SK-N-SH (cell line): Measurements from ENCODE around the gene RCOR2. TPM values are rescaled to one million over a fixed set of nuclear protein-coding genes. Genes with fewer than 3 reads are reported as not detected.
A peak's percentile ranks its signal among the peaks of the same experiment; 100 is the strongest.

Source experiments
- CTCF ChIA-PET: fragments of 300-600, 350-600 bp; formaldehyde crosslinking; extraction: SDS; loops from one replicate; lab custom pipeline; 2021; lab: Yijun Ruan, JAX
- POLR2A ChIA-PET: fragments of 350-600 bp; sonication (Branson Sonifier 250); formaldehyde crosslinking; extraction: SDS; loops from one replicate; lab custom pipeline; 2020; ENCODE audit warnings: antibody characterized with exemption, inconsistent platforms; lab: Yijun Ruan, JAX
- DNase-seq: peaks from one replicate; pipeline ENCODE4 v3.0.0; 2012
- H2AFZ ChIP-seq: fragments of 200-600 bp; sonication (generic); 2 replicates; pipeline ENCODE4 v1.8.1; 2016; ENCODE audit warnings: antibody characterized with exemption, mild to moderate bottlenecking, low read depth
- H3F3A ChIP-seq: fragments of 200-600 bp; sonication (generic); replicated peaks from 2 replicates; pipeline ENCODE3; 2016; ENCODE audit warnings: antibody characterized with exemption, mild to moderate bottlenecking; ENCODE audit not compliant: insufficient read depth
- H3K27ac ChIP-seq, 2 experiments: fragments of 200-500 bp in 1 of 2; fragments of 200-600 bp in 1 of 2; sonication (Bioruptor generic) in 1 of 2; sonication (generic), shearing (Covaris generic) in 1 of 2; 2 replicates each; pipeline versions ENCODE4 v1.5.1 to v1.6.1; 2014 to 2016; ENCODE audit warnings: low read depth in 2 of 2, inconsistent platforms in 1 of 2, low read length in 1 of 2, mild to moderate bottlenecking in 1 of 2, mixed read lengths in 1 of 2
- H3K27me3 ChIP-seq: fragments of 200-600 bp; sonication (generic), shearing (Covaris generic); 2 replicates; pipeline ENCODE4 v1.6.1; 2016; ENCODE audit warnings: mixed run types; ENCODE audit not compliant: insufficient read depth
- H3K36me3 ChIP-seq, 2 experiments: fragments of 200-500 bp in 1 of 2; fragments of 200-600 bp in 1 of 2; sonication (Bioruptor generic) in 1 of 2; sonication (generic) in 1 of 2; replicated peaks in 1 of 2; 2 replicates each; pipeline versions ENCODE3 to v1.5.1; 2014 to 2016; ENCODE audit warnings: low read length in 1 of 2, mild to moderate bottlenecking in 1 of 2; ENCODE audit not compliant: insufficient read depth in 2 of 2, control insufficient read depth in 1 of 2
- H3K4me1 ChIP-seq, 2 experiments: fragments of 200-500 bp in 1 of 2; fragments of 200-600 bp in 1 of 2; sonication (Bioruptor generic) in 1 of 2; sonication (generic), shearing (Covaris generic) in 1 of 2; 2 replicates each; pipeline versions ENCODE4 v1.5.1 to v1.6.1; 2014 to 2016; ENCODE audit warnings: low read depth in 1 of 2, low read length in 1 of 2, mixed run types in 1 of 2; ENCODE audit not compliant: insufficient read depth in 2 of 2, control insufficient read depth in 1 of 2
- H3K4me2 ChIP-seq: fragments of 200-600 bp; sonication (generic), shearing (Covaris generic); 2 replicates; pipeline ENCODE4 v1.6.1; 2017; ENCODE audit warnings: mixed run types
- H3K4me3 ChIP-seq, 2 experiments: fragments of 200-500 bp in 1 of 2; fragments of 200-600 bp in 1 of 2; sonication (Bioruptor generic) in 1 of 2; sonication (generic), shearing (Covaris generic) in 1 of 2; 2 replicates each; pipeline versions ENCODE4 v1.5.1 to v1.8.1; 2014 to 2016; ENCODE audit warnings: low read depth in 2 of 2, inconsistent platforms in 1 of 2, low read length in 1 of 2, mild to moderate bottlenecking in 1 of 2, mixed read lengths in 1 of 2, moderate library complexity in 1 of 2
- H3K79me2 ChIP-seq: fragments of 200-600 bp; sonication (generic); 2 replicates; pipeline ENCODE4 v1.8.1; 2017; ENCODE audit warnings: mild to moderate bottlenecking; ENCODE audit not compliant: insufficient read depth
- H3K9ac ChIP-seq: fragments of 200-600 bp; sonication (generic); 2 replicates; pipeline ENCODE4 v1.6.1; 2017; ENCODE audit warnings: mixed run types
- H3K9me2 ChIP-seq: fragments of 200-600 bp; sonication (generic); 2 replicates; pipeline ENCODE4 v1.6.1; 2017; ENCODE audit warnings: mixed run types
- H3K9me3 ChIP-seq: fragments of 200-600 bp; sonication (generic); 2 replicates; pipeline ENCODE4 v1.6.1; 2017; ENCODE audit warnings: mixed run types, mild to moderate bottlenecking, moderate library complexity
- H4K20me1 ChIP-seq: fragments of 200-600 bp; sonication (generic); 2 replicates; pipeline ENCODE4 v1.6.1; 2017; ENCODE audit warnings: mild to moderate bottlenecking, mixed run types; ENCODE audit not compliant: insufficient read depth
- CHD2 ChIP-seq: fragments of 150-350 bp; IDR thresholded peaks from 2 replicates; pipeline ENCODE4 v1.6.1; 2018; ENCODE audit warnings: low read length; ENCODE audit not compliant: partially characterized antibody
- ELF1 ChIP-seq: IDR thresholded peaks from 2 replicates; pipeline ENCODE4 v1.4.0; 2012
- EP300 ChIP-seq, 2 experiments: IDR thresholded peaks; 2 replicates each; pipeline versions ENCODE4 v1.4.0 to v1.6.1; 2012; ENCODE audit warnings: borderline replicate concordance in 1 of 2, low read depth in 1 of 2, low read length in 1 of 2
- FOSL2 ChIP-seq: IDR thresholded peaks from 2 replicates; pipeline ENCODE4 v1.4.0; 2012; ENCODE audit warnings: low read depth, mild to moderate bottlenecking, moderate library complexity, borderline replicate concordance
- FOXM1 ChIP-seq: IDR thresholded peaks from 2 replicates; pipeline ENCODE4 v1.4.0; 2012; ENCODE audit warnings: low read depth, mild to moderate bottlenecking
- GABPA ChIP-seq: IDR thresholded peaks from 2 replicates; pipeline ENCODE4 v1.4.0; 2012; ENCODE audit warnings: low read depth, mild to moderate bottlenecking
- GATA2 ChIP-seq: sonication (generic); formaldehyde crosslinking; IDR thresholded peaks from 2 replicates; pipeline ENCODE4 v1.5.0; 2020; ENCODE audit warnings: mild to moderate bottlenecking, missing genetic modification reagents
- JUND ChIP-seq: IDR thresholded peaks from 2 replicates; pipeline ENCODE4 v1.4.0; 2012
- NRF1 ChIP-seq: IDR thresholded peaks from 2 replicates; pipeline ENCODE4 v1.6.1; 2012; ENCODE audit warnings: low read depth, mild to moderate bottlenecking, low read length
- POLR2AphosphoS5 ChIP-seq: IDR thresholded peaks from 2 replicates; pipeline ENCODE4 v1.6.1; 2012; ENCODE audit warnings: low read depth, low read length
- RAD21 ChIP-seq: IDR thresholded peaks from 2 replicates; pipeline ENCODE4 v1.6.1; 2012; ENCODE audit warnings: mild to moderate bottlenecking, low read length
- RXRA ChIP-seq: IDR thresholded peaks from 2 replicates; pipeline ENCODE4 v1.4.0; 2012; ENCODE audit warnings: low read depth, mild to moderate bottlenecking, borderline replicate concordance
- SIN3A ChIP-seq: IDR thresholded peaks from 2 replicates; pipeline ENCODE4 v1.6.1; 2012; ENCODE audit warnings: low read depth, mild to moderate bottlenecking, low read length, moderate library complexity, borderline replicate concordance
- SMC3 ChIP-seq: IDR thresholded peaks from 2 replicates; pipeline ENCODE4 v1.6.1; 2012; ENCODE audit warnings: low read depth, low read length, improper control_type of control experiment
- TAF1 ChIP-seq: IDR thresholded peaks from 2 replicates; pipeline ENCODE4 v1.6.1; 2012; ENCODE audit warnings: low read depth, mild to moderate bottlenecking, low read length, moderate library complexity, borderline replicate concordance
- TEAD4 ChIP-seq: IDR thresholded peaks from 2 replicates; pipeline ENCODE4 v1.4.0; 2012; ENCODE audit warnings: mild to moderate bottlenecking, borderline replicate concordance; ENCODE audit not compliant: insufficient read depth
- ZBTB33 ChIP-seq: IDR thresholded peaks from 2 replicates; pipeline ENCODE4 v1.4.0; 2012; ENCODE audit warnings: low read depth, borderline replicate concordance
- WGBS: methylation state at CpG from one replicate; pipeline ENCODE4 v1.1.6; 2017; ENCODE audit warnings: low lambda C conversion rate; 5-methylcytosine and 5-hydroxymethylcytosine counted together
- polyA plus RNA-seq, 3 experiments: library from polyadenylated mRNA; depleted of rRNA; stranded (reverse); fragments of >200 nt; gene quantifications; 2 replicates each; pipeline ENCODE4 v1.2.3, GENCODE V29; 2012
- TF ChIP-seq, protein P1 (sequence below): fragments of 200-600 bp; sonication (generic); IDR thresholded peaks from 2 replicates; pipeline ENCODE4 v1.6.1; 2017; ENCODE audit warnings: antibody characterized with exemption, mild to moderate bottlenecking, moderate library complexity
- TF ChIP-seq, protein P2 (sequence below): IDR thresholded peaks from 2 replicates; pipeline ENCODE4 v1.4.0; 2012; ENCODE audit warnings: low read depth, borderline replicate concordance

Gene RCOR2
- polyA plus RNA-seq, 1 of the 3 experiments (the other 2 are of a cell fraction): 1.1 TPM

GRCh38 chr11:63901660-63902059 lies 15.3 kb downstream of the RCOR2 start:
- DNase-seq: peak; percentile 45
- H3K9me2 ChIP-seq: no peaks in the 10 kb centered on the region
- TF ChIP-seq RAD21 (peak; percentile 42), SMC3 (peak; percentile 38; the same call in 1 of the 2 replicates)
- TF ChIP-seq, protein P1, sequence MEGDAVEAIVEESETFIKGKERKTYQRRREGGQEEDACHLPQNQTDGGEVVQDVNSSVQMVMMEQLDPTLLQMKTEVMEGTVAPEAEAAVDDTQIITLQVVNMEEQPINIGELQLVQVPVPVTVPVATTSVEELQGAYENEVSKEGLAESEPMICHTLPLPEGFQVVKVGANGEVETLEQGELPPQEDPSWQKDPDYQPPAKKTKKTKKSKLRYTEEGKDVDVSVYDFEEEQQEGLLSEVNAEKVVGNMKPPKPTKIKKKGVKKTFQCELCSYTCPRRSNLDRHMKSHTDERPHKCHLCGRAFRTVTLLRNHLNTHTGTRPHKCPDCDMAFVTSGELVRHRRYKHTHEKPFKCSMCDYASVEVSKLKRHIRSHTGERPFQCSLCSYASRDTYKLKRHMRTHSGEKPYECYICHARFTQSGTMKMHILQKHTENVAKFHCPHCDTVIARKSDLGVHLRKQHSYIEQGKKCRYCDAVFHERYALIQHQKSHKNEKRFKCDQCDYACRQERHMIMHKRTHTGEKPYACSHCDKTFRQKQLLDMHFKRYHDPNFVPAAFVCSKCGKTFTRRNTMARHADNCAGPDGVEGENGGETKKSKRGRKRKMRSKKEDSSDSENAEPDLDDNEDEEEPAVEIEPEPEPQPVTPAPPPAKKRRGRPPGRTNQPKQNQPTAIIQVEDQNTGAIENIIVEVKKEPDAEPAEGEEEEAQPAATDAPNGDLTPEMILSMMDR: peak; percentile 52
- TF ChIP-seq, protein P2, sequence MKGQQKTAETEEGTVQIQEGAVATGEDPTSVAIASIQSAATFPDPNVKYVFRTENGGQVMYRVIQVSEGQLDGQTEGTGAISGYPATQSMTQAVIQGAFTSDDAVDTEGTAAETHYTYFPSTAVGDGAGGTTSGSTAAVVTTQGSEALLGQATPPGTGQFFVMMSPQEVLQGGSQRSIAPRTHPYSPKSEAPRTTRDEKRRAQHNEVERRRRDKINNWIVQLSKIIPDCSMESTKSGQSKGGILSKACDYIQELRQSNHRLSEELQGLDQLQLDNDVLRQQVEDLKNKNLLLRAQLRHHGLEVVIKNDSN: no peak
- H3K9ac ChIP-seq: no peak overlapping the region
- ChIA-PET POLR2A (no interaction called here), CTCF (interaction anchor here (5.4 kb wide), 1 partner anchor 64 kb away, joined by 25 read pairs; no protein-coding TSS in a partner anchor)
- H3K27ac ChIP-seq: no peak overlapping the region
- no peak overlapping the region for H3K4me3 ChIP-seq
- no peaks in the 10 kb centered on the region for H4K20me1 ChIP-seq
- H3K9me3 ChIP-seq: no peaks in the 10 kb centered on the region
- no peak overlapping the region for H3K4me2 ChIP-seq
- H3K79me2 ChIP-seq: no peaks in the 10 kb centered on the region
- no peaks in the 10 kb centered on the region; a peak in 1 of 4 replicates for H3K4me1 ChIP-seq
- no peaks in the 10 kb centered on the region for H3K27me3 ChIP-seq
- no peaks in the 10 kb centered on the region for H3F3A ChIP-seq
- WGBS: 87% methylated on average over 3 of the region's 3 CpGs
- peaks cover 10 to 86% of the 10 kb centered on the region in 2 experiments for H3K36me3 ChIP-seq
- no peak overlapping the region for H2AFZ ChIP-seq

GRCh38 chr11:63897459-63898146 lies 19.4 kb downstream of the RCOR2 start:
- no peak overlapping the region for H3K4me3 ChIP-seq

More at GRCh38 chr11:63897459-63898146, 19.4 kb downstream of the RCOR2 start:
- no peaks in the 10 kb centered on the region for H3K9me3 ChIP-seq
- H3K36me3 ChIP-seq: peaks cover 14 to 67% of the 10 kb centered on the region in 2 experiments
- WGBS: 91% methylated on average over 10 of the region's 10 CpGs
- peaks cover 0 to 5% of the 10 kb centered on the region in 2 experiments; a peak in 1 of 4 replicates for H3K4me1 ChIP-seq
- TF ChIP-seq NRF1 (no peak), CHD2 (no peak), GABPA (no peak), ZBTB33 (no peak), EP300 (IDR thresholded peaks at IDR 0.05; ENCODE audit: borderline replicate concordance in 1 of 2, low read depth in 1 of 2, low read length in 1 of 2) (no peak), POLR2AphosphoS5 (no peak), TEAD4 (no peak), ELF1 (no peak), RXRA (no peak), TAF1 (no peak), JUND (no peak), GATA2 (no peak), FOSL2 (no peak), SIN3A (no peak), FOXM1 (no peak)
- no peak overlapping the region for H2AFZ ChIP-seq
- peaks cover 22% of the 10 kb centered on the region for H3K79me2 ChIP-seq
- H3K27ac ChIP-seq: no peak overlapping the region
- DNase-seq: no peak
- ChIA-PET CTCF (interaction anchor here (0.7 to 3.8 kb wide), 5 partner anchors 9 to 60 kb away, joined by 3 to 20 read pairs (median 7); no protein-coding TSS in a partner anchor), POLR2A (interaction anchor here (0.6 to 1.0 kb wide), 2 partner anchors 22 to 96 kb away, joined by 3 read pairs; no protein-coding TSS in a partner anchor)
- H3K9me2 ChIP-seq: no peaks in the 10 kb centered on the region
- no peaks in the 10 kb centered on the region for H3F3A ChIP-seq
- H4K20me1 ChIP-seq: peaks cover 16% of the 10 kb centered on the region
- H3K9ac ChIP-seq: no peak overlapping the region
- H3K27me3 ChIP-seq: no peaks in the 10 kb centered on the region
- no peak overlapping the region for H3K4me2 ChIP-seq
